T47D (cell line): ENCODE results near the gene PGP.
A peak's percentile ranks its signal among the peaks of the same experiment; 100 is the strongest.

Source experiments
- DNase-seq, 2 experiments: peaks; one replicate each; pipeline versions ENCODE4 v3.0.0 to v3.0.0-alpha.2; 2011 to 2012; ENCODE audit warnings: low read depth in 1 of 2, low spot score in 1 of 2
- JUND ChIP-seq: IDR thresholded peaks from 2 replicates; pipeline ENCODE4 v1.6.1; 2012; ENCODE audit warnings: low read depth
- in situ Hi-C: cut with HindIII; loops from 2 replicates; pipeline ENCODE4 v1.10.0; 2016; ENCODE audit warnings: low sequenced_read_pairs, low pct_unique_long_range_greater_than_20kb

Gene PGP

GRCh38 chr16:2234813-2235170 is 20.2 kb upstream of the PGP start:
- in situ Hi-C loops, result no loop called here
- DNase-seq, result no peak
- TF ChIP-seq JUND, result no peak

DNA sequence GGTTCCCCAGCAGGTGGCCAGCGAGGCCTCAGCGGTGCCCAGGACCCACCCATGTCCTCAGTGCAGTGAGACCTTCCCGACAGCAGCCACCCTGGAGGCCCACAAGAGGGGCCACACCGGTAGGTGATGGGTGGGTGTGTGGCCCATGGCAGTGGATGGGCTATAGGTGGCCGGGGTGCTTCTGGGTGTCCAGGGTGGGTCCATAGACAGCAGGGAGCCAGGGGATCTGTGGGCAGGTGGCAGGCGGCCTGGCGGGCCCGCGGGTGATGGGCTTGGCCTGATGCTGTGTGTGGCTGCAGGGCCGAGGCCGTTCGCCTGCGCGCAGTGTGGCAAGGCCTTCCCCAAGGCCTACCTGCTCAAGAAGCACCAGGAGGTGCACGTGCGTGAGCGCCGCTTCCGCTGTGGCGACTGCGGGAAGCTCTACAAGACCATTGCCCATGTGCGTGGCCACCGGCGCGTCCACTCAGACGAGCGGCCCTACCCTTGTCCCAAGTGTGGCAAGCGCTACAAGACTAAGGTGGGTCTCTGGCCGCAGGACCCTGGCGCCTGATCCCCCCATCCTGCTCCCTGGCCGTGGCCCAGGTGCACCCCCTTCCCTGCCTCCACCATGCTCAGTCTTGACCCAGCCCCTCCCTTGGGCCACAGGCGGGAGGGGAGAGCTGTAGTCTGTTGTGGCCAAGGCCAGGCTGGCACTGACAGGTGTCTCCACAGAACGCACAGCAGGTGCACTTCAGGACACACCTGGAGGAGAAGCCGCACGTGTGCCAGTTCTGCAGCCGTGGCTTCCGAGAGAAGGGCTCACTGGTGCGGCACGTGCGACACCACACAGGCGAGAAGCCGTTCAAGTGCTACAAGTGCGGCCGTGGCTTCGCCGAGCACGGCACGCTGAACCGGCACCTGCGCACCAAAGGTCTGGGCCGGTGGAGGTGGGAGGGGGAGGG is 19.5 kb upstream of the PGP start:
- no peak for TF ChIP-seq JUND
- DNase-seq, result no peak
- in situ Hi-C loops, result no loop called here

GRCh38 chr16:2233046-2233775 is 18.6 kb upstream of the PGP start:
- TF ChIP-seq JUND, result no peak
- in situ Hi-C loops, result no loop called here
- no peak for DNase-seq

DNA sequence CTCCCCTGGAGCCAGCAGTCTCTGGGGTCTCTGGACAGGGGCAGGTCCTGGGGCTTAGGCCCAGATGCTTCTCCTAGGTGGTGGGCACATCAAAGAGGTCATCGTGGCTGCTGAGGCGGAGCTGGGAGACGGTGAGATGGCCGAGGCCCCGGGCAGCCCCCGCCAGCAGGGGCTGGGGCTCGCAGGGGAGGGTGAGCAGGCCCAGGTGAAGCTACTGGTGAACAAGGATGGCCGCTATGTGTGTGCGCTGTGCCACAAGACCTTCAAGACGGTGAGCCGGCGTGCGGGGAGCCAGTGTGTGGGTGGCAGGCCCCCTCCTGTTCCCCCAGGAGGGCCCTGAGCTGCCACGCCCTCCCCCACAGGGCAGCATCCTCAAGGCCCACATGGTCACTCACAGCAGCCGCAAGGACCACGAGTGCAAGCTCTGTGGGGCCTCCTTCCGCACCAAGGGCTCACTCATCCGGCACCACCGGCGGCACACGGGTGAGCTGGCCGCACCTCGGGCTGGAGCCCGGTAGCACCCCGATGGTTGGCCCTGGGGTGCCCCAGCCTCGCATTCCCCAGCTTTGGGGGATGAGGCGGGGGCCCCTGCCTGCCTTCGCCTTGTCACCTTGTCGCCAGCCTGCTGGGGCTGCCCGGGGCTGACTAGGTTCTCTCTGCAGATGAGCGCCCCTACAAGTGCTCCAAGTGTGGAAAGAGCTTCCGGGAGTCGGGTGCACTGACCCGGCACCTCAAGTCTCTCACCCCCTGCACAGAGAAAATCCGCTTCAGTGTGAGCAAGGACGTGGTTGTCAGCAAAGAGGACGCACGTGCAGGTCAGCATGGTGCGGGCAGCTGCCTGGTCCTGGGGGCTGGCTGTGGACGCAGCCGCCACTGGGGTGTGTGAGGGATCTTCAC is 17.7 kb upstream of the PGP start:
- no peak for TF ChIP-seq JUND
- in situ Hi-C loops, result no loop called here
- DNase-seq, result no peak

- DNase-seq, result no peak
- TF ChIP-seq JUND, result no peak
- in situ Hi-C loops, result no loop called here
Measured at GRCh38 chr16:2231016-2231931, 16.6 kb upstream of the PGP start.

- in situ Hi-C loops, result no loop called here
- TF ChIP-seq JUND, result no peak
Measured at GRCh38 chr16:2230376-2230775, 15.7 kb upstream of the PGP start.

DNA sequence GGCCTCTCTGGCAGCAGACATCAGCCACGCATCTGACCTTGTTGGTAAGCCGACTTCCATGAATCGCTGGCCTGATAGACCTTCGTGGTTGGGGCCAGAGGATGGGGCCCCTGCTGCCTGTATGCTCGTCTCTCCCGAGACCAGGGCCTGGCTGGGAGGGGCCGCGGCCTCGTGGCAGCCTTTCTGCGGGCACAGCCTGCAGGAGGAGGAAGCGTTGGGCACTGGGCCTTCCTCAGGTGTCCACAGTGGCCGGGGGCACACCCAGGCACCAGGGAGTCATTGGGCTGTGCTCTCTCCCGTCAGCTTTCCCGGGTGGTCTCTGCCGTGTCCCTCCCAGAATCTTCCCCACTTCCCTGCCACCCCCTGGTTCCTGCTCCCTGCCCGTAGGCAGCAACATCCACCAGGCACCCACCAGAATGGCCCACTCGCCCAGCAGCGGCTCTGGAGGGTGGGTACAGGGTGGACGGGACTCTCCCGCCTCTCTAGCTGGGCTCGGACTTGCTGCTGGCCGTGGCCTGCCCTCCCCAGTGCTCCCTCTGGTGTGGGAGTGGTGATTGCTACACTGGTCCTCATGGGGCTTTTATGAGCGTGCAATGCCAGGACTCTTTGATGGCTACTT is 15.1 kb upstream of the PGP start:
- in situ Hi-C loops, result no loop called here
- TF ChIP-seq JUND, result no peak

More at GRCh38 chr16:2230376-2230775, 15.7 kb upstream of the PGP start:
- no peak for DNase-seq

DNA sequence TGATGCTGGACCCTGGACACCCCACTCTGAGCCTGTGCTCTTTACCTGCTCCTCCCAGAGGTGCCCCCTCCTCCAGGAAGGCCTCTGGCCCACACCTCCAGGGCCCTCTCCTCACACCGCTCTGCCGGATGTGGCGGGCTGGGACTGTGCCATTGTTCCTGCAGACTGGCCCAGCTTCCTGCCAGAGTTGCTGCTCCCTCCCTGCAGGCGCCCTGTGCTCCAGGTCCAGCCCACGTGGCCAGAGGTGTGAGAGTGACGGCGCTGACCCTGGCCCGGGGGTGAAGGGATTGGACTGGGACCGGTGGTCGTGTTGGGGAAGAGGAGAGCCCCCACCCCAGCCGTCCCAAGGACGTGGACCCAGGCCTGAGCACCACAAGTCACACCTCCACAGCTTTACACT is 14.5 kb upstream of the PGP start:
- in situ Hi-C loops, result no loop called here
- no peak for DNase-seq
- no peak for TF ChIP-seq JUND

More for the DNA sequence above, 15.1 kb upstream of the PGP start:
- no peak for DNase-seq

DNA sequence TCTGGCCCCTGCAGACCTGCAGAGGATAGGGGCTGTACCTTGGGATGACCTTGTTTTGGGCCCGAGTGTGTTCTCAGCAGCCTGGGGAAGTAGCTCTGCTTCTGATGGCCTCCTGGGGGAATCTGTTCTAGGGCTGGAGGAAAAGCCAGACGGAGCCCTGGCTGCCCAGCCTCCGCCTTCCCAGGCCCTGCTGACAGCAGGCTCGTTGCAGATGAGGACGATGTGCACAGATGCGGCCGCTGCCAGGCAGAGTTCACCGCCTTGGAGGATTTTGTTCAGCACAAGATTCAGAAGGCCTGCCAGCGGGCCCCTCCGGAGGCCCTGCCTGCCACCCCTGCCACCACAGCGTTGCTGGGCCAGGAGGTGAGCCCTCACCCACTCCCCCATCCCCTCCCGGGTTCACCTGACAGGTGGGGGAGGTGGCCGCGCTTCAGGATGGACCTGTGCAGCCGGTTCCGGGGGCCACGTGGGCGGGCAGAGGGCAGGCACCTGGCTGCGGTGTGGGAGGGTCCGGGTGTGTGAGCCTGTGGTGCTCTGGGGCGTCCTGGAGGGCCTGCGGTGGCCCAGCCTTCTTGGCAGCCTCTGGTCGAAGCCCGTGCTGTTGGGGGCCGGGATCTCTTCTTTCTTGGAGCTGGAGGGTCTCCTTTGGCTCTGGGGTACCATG is 13.7 kb upstream of the PGP start:
- in situ Hi-C loops, result no loop called here
- peak; percentile 79 to 90 for DNase-seq
- no peak for TF ChIP-seq JUND

DNA sequence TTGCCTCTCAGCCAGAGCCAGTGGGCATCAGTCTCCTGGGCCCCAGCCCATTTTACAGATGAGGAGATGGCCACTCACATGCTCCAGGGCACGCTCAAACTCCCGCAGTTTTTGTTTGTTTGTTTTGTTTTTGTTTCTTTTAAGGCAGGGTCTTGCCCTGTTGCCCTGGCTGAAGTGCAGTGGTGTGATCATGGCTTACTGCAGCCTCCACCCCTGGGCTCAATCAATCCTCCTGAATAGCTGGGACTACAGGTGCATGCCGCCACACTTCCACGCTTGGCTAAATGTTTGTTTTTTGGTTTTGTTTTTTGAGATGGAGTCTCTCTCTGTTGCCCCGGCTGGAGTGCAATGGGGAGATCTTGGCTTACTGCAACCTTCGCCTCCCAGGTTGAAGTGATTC is 12.3 kb upstream of the PGP start:
- no peak for TF ChIP-seq JUND
- in situ Hi-C loops, result no loop called here

DNA sequence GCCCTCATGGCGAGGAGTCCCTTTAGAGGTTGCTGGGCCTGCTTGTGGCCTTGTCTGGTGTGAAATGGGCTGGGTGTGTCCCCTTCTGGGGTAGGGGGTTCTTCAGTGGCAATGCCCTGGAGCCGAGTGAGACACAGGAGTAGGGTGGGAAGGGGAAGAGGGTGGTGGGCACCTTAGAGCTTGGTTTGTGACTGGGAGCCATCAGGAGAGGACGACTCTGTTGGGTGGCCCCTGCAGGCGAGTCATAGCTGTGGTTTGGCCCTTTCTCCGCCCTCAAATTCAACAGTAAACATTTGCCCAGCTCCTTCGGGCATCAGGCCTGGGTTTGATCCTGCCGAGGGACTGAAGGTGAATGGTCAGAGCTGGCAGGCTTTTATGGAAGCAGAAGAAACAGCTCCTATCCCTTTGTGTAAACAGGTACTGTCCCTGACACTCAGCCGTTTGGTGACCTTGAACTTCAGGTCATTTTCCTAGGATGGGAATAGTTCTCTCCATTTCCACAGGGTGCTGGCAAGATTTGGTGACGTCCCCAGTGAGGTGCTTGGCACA is 11.7 kb upstream of the PGP start:
- DNase-seq, result peak; percentile 68 to 88
- in situ Hi-C loops, result no loop called here

More for the DNA sequence above, 12.3 kb upstream of the PGP start:
- no peak for DNase-seq

More for the DNA sequence above, 11.7 kb upstream of the PGP start:
- TF ChIP-seq JUND, result no peak
